ENCODE results near the gene CERS3. TPM values are rescaled to one million over a fixed set of nuclear protein-coding genes. Genes with fewer than 3 reads are reported as not detected.

CERS3 gene
- total and polyA plus RNA-seq, 10 of the 15 experiments (the other 5 are each of a cell fraction or from before 2014, with no cell fraction given): not detected

DNA sequence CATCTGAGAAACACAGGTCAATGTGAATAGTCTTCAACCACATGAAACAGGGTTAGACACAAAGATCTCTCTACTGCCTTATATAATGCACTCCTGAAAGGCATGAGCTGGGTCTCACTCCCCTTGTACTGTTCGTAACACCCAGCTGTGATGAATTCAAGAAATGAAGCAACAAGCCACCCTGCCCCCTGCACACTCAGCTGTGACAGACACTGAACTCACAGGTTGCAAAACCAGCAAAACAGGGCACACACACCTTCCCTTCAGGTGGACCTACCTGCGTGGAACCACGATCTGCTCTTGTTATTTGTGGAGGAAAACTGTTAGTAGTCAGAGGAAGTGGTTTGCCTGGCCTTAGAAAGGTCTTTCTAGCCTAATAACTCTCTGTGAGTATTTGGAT lies 64.5 kb downstream of the CERS3 start:
- FAIRE-seq: no peak
- RAD21 ChIA-PET (ENCODE audit: unreplicated experiment): no interaction called here
- SMC1A ChIA-PET (ENCODE audit: uncharacterized antibody, unreplicated experiment): no interaction called here

DNA sequence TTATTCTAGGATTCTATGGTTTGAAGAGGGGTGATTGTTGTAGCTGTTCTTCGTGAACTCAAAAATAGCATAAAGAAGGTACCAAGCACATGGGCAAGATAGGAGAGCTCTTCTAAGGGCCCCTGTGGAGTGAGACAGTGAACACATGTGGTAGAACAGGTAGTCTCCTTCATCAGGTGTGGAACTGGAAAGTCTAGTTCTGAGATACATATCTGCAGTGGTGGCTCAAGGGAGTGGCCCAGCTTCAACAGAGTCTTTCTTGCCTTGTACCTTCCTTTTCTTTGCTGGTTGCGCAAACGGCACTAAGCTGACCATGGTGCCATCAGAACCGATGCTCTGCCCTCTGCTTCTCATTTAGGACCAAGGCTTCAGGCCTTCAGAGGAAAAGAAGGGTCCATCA lies 65.2 kb downstream of the CERS3 start:
- no TSS peak for BruUV-seq (replicated peaks)

More for the DNA sequence above, 64.5 kb downstream of the CERS3 start:
- POLR2A ChIA-PET: no interaction called here
- Histone ChIP-seq H3K27me3 (replicated peaks in 1 of 2; ENCODE audit: control insufficient read depth in 2 of 2, insufficient read depth in 2 of 2, low read length in 1 of 2) (no peaks in the 10 kb centered on the region), H2AFZ (ENCODE audit: control insufficient read depth, low read depth, low read length) (no peak overlapping the region), H3K79me2 (ENCODE audit: control insufficient read depth, insufficient read depth, low read length) (no peaks in the 10 kb centered on the region), H3K36me3 (ENCODE audit: control insufficient read depth in 2 of 2, insufficient read depth in 2 of 2, low read length in 1 of 2) (no peaks in the 10 kb centered on the region), H3K27ac (ENCODE audit: control insufficient read depth, insufficient read depth) (no peak overlapping the region), H3K4me3 (no peak overlapping the region), H4K20me1 (ENCODE audit: control insufficient read depth, insufficient read depth) (no peaks in the 10 kb centered on the region), H3K4me1 (ENCODE audit: control insufficient read depth, insufficient read depth, low read length) (peaks cover 8% of the 10 kb centered on the region), H3K9me3 (replicated peaks; ENCODE audit: control insufficient read depth, insufficient read depth, low read length) (no peaks in the 10 kb centered on the region; the same call in 2 of the 3 replicates), H3K9ac (ENCODE audit: control insufficient read depth, insufficient read depth, low read length) (no peak overlapping the region), H3K4me2 (ENCODE audit: control insufficient read depth, insufficient read depth) (peak overlapping the region; percentile 8; the same call in 1 of the 2 replicates)
- no peak for ATAC-seq
- no peak for DNase-seq (ENCODE audit: low read depth, low spot score)
- 30% methylated on average over 3 of the region's 3 CpGs for WGBS (ENCODE audit: insufficient coverage, insufficient replicate concordance, low lambda C conversion rate, missing lambda C conversion rate)
- TF ChIP-seq SMC3 (IDR thresholded peaks at IDR 0.05; ENCODE audit: borderline replicate concordance, low read length) (no peak), ZSCAN29 (IDR thresholded peaks at IDR 0.05) (no peak), FOXK2 (IDR thresholded peaks at IDR 0.05) (no peak), SREBF2 (IDR thresholded peaks at IDR 0.05; ENCODE audit: low read length) (no peak), CHD1 (IDR thresholded peaks at IDR 0.05; ENCODE audit: low read depth, low read length) (no peak), RUNX3 (IDR thresholded peaks at IDR 0.05; ENCODE audit: low read length) (no peak), NR2F1 (conservative IDR thresholded peaks at IDR 0.05) (no peak), ZNF622 (IDR thresholded peaks at IDR 0.05) (no peak), CBX5 (IDR thresholded peaks at IDR 0.05; ENCODE audit: low read depth) (no peak)
- TF ChIP-seq, protein P1, sequence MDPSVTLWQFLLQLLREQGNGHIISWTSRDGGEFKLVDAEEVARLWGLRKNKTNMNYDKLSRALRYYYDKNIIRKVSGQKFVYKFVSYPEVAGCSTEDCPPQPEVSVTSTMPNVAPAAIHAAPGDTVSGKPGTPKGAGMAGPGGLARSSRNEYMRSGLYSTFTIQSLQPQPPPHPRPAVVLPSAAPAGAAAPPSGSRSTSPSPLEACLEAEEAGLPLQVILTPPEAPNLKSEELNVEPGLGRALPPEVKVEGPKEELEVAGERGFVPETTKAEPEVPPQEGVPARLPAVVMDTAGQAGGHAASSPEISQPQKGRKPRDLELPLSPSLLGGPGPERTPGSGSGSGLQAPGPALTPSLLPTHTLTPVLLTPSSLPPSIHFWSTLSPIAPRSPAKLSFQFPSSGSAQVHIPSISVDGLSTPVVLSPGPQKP (IDR thresholded peaks at IDR 0.05; ENCODE audit: low read depth, low read length): no peak
- intact Hi-C loops (cut with micrococcal nuclease; ENCODE audit: unreplicated experiment) (no loop called here), in situ Hi-C loops (cut with MboI) (no loop called here)
- CTCF ChIA-PET: interaction anchor here (1.7 kb wide), 1 partner anchor 12 kb away, joined by 4 read pairs; no protein-coding TSS in a partner anchor
- BruUV-seq (replicated peaks): no TSS peak

More for the DNA sequence above, 65.2 kb downstream of the CERS3 start:
- Histone ChIP-seq H3K27ac (ENCODE audit: control insufficient read depth, insufficient read depth) (no peak overlapping the region), H3K36me3 (ENCODE audit: control insufficient read depth in 2 of 2, insufficient read depth in 2 of 2, low read length in 1 of 2) (no peaks in the 10 kb centered on the region), H3K4me2 (ENCODE audit: control insufficient read depth, insufficient read depth) (no peak overlapping the region), H3K9ac (ENCODE audit: control insufficient read depth, insufficient read depth, low read length) (no peak overlapping the region), H4K20me1 (ENCODE audit: control insufficient read depth, insufficient read depth) (no peaks in the 10 kb centered on the region), H2AFZ (ENCODE audit: control insufficient read depth, low read depth, low read length) (no peak overlapping the region), H3K4me3 (no peak overlapping the region), H3K4me1 (ENCODE audit: control insufficient read depth, insufficient read depth, low read length) (peaks cover 8% of the 10 kb centered on the region), H3K27me3 (replicated peaks in 1 of 2; ENCODE audit: control insufficient read depth in 2 of 2, insufficient read depth in 2 of 2, low read length in 1 of 2) (no peaks in the 10 kb centered on the region), H3K79me2 (ENCODE audit: control insufficient read depth, insufficient read depth, low read length) (no peaks in the 10 kb centered on the region), H3K9me3 (replicated peaks; ENCODE audit: control insufficient read depth, insufficient read depth, low read length) (no peaks in the 10 kb centered on the region; the same call in 2 of the 3 replicates)
- ChIA-PET SMC1A (ENCODE audit: uncharacterized antibody, unreplicated experiment) (no interaction called here), POLR2A (no interaction called here), RAD21 (ENCODE audit: unreplicated experiment) (no interaction called here), CTCF (interaction anchor here (1.7 kb wide), 1 partner anchor 12 kb away, joined by 4 read pairs; no protein-coding TSS in a partner anchor)
- WGBS (ENCODE audit: insufficient coverage, insufficient replicate concordance, low lambda C conversion rate, missing lambda C conversion rate): 88% methylated on average over 4 of the region's 4 CpGs
- TF ChIP-seq CREB1 (IDR thresholded peaks at IDR 0.05; ENCODE audit: low read depth): no peak
- TF ChIP-seq TCF3 (IDR thresholded peaks at IDR 0.05; ENCODE audit: borderline replicate concordance, insufficient read depth, low read depth, low read length): no peak
- no peak for TF ChIP-seq HDGF (IDR thresholded peaks at IDR 0.05)
- no peak for TF ChIP-seq SMC3 (IDR thresholded peaks at IDR 0.05; ENCODE audit: borderline replicate concordance, low read length)
- TF ChIP-seq NFYA (IDR thresholded peaks at IDR 0.05; ENCODE audit: borderline replicate concordance, low read depth, low read length): no peak
- TF ChIP-seq NBN (IDR thresholded peaks at IDR 0.05): no peak
- TF ChIP-seq BMI1 (IDR thresholded peaks at IDR 0.05; ENCODE audit: borderline replicate concordance): no peak
- TF ChIP-seq, protein P2, sequence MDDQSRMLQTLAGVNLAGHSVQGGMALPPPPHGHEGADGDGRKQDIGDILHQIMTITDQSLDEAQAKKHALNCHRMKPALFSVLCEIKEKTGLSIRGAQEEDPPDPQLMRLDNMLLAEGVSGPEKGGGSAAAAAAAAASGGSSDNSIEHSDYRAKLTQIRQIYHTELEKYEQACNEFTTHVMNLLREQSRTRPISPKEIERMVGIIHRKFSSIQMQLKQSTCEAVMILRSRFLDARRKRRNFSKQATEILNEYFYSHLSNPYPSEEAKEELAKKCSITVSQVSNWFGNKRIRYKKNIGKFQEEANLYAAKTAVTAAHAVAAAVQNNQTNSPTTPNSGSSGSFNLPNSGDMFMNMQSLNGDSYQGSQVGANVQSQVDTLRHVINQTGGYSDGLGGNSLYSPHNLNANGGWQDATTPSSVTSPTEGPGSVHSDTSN (IDR thresholded peaks at IDR 0.05; ENCODE audit: insufficient replicate concordance, low read depth, low read length): no peak
- no peak for TF ChIP-seq RUNX3 (IDR thresholded peaks at IDR 0.05; ENCODE audit: low read length)
- TF ChIP-seq, protein P3, sequence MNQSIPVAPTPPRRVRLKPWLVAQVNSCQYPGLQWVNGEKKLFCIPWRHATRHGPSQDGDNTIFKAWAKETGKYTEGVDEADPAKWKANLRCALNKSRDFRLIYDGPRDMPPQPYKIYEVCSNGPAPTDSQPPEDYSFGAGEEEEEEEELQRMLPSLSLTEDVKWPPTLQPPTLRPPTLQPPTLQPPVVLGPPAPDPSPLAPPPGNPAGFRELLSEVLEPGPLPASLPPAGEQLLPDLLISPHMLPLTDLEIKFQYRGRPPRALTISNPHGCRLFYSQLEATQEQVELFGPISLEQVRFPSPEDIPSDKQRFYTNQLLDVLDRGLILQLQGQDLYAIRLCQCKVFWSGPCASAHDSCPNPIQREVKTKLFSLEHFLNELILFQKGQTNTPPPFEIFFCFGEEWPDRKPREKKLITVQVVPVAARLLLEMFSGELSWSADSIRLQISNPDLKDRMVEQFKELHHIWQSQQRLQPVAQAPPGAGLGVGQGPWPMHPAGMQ (IDR thresholded peaks at IDR 0.05; ENCODE audit: borderline replicate concordance): no peak
- no peak for TF ChIP-seq HDAC6 (IDR thresholded peaks at IDR 0.05; ENCODE audit: unreplicated experiment)
- intact Hi-C loops (cut with micrococcal nuclease; ENCODE audit: unreplicated experiment): no loop called here
- FAIRE-seq (no peak), DNase-seq (ENCODE audit: low read depth, low spot score) (no peak), ATAC-seq (no peak)
- in situ Hi-C loops (cut with MboI): no loop called here
